HG03025 (cell line): ENCODE measurements around the gene ZNF593OS.

ENCODE experiments used
- ATAC-seq: cut with Tn5 transposase; IDR thresholded peaks from one replicate; pipeline ENCODE4 v1.9.1; 2021; ENCODE audit warnings: mild to moderate bottlenecking, moderate library complexity; ENCODE audit not compliant: unreplicated experiment, low FRiP score

The ZNF593OS gene

GRCh38 chr1:26160527-26161414, 10.9 kb downstream of the ZNF593OS start:
- ATAC-seq, result no peak

DNA sequence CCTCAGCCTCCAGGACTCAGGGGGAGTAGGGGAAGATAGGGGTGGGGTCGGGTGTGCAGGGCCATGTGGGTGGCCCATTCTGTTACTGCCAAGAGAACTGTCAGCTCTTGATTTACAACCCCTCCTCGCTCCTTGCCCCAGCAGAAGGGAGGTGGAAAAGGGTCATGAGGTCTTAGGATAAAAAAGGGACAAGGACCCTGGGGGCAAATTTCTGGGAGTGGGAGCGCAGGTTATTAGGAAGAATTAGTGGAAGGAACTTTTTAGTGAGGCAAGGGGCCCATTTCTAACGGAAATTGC, 11.9 kb downstream of the ZNF593OS start:
- ATAC-seq, result no peak

- no peak for ATAC-seq
These were observed 12.5 kb downstream of the ZNF593OS start, which contains the start of gene FAM110D for GRCh38 chr1:26158908-26159742. FAM110D (plus strand) TSS chr1:26159079; CDS start chr1:26161292, 2,213 bp downstream.

DNA sequence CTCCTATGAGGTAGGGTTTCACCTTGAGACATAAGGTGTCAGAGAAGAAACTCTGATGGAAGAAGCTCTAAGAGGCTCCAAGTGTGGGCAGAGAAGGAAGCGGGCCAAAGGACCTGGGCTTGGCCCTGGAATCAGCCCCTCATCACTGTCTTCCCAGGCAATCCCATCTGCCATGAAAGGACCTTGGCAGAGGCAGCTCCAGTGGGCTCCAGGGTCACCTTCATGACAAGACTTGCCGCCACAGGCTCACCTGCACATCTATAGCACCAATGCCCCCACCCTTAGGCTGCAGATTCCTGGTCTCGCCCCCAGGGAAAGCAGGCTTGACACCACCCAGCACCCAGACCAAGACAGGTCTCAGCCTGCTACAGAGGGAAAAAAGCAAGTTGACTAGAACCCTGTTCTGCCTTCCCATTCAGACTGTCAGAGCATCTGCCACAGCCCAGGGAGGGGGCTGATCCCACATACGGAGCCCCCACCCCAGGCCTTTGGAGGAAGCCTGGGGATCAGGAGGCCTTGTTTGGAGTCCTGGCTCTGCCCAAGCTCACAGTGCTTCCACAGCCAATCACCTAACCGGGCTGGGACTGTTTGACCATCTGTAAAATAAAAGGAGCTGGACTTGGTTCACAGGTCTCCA, 13.2 kb downstream of the ZNF593OS start:
- no peak for ATAC-seq

DNA sequence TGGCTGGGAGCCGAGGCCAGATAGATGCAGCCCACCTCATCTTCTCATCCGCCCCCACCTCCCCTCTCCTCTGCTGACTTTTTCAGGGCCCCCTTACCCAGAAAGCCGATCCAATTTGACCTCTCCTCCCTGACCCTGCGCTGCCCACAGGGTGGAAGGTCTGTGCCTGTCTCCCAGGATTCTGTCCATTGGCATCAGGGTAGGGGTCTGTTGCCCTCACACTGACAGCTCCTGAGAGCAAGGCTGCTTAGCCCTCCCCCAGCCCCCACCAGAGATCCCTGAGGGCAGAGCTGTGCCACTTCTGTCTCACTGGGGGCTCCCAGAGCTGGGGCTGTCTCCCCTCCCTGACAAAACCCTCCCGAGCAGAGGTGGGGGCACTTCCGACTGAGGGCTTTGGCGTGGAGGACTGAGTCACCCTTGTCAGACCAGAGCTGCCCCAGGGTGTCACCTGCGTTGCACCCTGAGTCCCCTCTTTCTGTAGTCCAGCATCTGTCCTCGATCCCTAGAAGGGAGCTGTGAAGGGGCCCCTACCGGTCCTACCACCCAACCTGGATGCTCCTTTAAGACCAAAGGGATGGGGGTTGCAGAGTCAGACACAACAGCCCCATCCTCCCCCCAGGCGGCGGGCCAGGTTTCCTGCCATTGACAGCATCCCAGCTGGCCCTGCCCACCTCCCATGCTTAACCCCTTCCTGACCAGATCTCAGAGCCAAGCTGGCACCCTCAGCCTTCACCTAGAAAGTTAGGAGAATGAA, 15.2 kb downstream of the ZNF593OS start:
- no peak for ATAC-seq

DNA sequence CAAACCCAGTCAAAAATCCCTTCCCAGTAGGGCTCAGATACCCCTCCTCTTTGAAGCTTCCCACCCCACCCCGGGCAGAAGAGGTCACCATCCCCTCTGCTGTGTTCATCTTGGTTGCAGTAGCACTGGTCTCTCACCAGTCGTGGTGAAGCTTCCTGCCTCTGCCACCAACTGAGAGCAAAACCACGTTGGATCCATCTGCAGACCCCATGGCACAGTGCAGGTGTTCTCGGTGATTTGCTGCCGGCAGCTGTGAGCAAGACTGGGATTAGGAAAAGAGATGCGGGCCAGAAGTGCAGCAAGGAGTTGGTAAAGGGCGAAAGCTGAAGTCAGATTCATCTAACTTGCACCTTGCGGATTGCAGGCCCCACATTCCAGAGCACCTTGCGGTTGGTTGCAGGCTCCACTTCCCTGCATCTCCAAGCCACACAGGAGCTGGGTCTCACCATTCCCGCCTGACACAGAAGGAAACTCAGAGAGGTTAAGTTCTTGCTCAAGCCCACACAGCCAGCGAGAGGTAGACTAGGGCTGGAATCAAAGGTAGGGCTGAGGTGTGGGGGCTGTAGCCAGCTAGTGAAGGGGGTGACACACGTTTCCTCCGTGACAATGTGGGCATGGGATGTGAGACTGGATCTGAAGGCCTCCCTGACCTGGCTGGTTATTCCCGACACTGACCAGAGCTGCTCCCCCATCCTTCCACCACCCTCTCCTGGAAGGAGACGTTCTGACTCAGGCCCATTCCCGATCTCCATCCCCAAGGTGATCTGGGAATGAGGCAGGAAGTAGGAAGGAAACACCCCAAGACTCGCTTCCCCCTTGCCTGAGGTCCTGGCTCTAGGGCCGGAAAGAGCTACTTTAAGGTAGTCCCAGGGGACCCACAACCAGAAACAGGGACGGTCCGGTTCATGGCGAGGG, 16.0 kb downstream of the ZNF593OS start:
- ATAC-seq, result no peak

DNA sequence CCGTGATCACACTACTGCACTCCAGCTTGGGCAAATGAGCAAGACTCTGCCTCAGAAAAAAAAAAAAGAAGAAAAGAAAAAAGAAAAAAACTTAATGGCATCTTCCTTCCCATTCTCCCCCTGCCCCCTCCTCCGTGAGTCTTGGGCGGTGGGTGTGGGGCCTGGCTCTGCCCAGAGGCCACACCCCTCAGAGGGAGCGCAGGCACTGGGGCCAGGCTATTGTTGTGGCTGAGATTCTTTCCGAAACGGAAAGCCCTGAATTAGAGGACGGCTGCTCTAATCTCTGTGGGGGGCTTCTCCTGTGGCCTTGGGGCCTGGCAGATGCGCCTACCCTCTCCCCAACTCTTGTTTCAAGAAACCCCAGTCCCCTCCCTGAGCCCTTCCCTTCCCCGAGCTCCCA, 16.9 kb downstream of the ZNF593OS start:
- no peak for ATAC-seq

- ATAC-seq, result no peak
These were observed 17.6 kb downstream of the ZNF593OS start for GRCh38 chr1:26153966-26154532.

DNA sequence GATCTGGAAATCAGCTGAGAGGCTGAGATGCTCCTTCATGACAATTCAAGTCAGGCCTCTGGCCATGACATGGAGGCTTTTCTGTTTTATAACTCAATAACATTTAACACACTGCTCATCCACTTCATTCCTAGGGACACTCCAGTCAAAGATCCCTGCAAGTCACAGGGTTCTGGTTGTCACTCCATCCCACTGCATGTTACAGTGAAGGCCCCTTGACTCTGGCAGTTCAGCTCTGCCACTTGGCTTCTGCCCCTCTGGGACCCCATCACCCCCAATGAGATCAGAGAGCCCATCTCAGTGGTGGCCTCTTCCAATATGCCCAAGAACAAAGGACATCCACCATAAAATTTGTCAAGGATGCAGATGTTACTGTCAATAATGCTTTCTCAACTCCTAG, 22.7 kb downstream of the ZNF593OS start:
- ATAC-seq, result no peak

DNA sequence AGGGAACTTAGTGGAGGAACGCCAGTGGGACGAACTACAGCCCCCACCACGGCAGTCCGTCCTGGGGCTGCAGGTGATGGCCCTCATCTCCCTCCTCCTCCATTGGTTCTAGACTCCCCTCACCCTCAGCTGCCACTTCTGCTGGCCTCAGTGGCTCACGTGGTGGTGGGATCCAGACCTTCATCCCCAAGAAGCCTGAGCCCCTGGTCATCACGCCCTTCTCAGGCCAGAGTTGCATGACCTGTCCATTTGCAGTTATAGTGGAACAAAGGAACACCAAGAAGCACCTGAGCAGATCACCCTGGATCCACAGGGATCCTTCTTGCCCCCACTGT, 25.7 kb downstream of the ZNF593OS start:
- no peak for ATAC-seq

GRCh38 chr1:26145041-26145959, 26.3 kb downstream of the ZNF593OS start:
- ATAC-seq, result no peak

DNA sequence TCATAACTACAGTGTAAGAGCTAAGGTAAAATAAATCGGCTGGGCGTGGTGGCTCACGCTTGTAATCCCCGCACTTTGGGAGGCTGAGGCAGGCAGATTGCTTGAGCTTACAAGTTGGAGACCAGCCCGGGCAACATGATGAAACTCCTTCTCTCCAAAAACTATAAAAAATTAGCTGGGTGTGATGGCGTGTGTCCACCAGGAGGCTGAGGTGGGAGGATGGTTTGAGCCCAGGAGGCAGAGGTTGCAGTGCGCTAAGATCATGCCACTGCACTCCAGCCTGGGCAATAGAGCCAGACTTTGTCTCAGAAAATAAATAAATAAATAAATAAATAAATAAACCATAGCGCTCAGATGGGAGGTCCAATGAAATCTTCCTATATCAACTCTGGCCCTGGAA, 29.5 kb downstream of the ZNF593OS start:
- no peak for ATAC-seq

GRCh38 chr1:26138974-26139558, 32.6 kb downstream of the ZNF593OS start:
- no peak for ATAC-seq

DNA sequence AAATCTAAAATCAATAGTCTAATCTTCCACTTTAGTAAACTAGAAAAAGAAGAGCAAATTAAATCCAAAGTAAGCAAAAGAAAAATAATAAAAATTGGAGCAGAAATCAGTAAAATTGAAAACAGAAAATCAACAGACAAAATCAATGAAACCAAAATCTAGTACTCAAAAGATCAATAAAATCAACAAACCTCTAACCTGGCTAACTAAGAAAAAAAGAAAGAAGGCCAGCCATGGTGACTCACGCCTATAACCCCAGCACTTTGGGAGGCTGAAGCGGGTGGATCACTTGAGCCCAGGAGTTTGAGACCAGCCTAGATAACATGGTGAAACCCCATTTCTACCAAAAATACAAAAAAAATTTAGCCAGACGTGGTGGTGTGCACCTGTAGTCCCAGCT, 37.2 kb downstream of the ZNF593OS start:
- no peak for ATAC-seq

DNA sequence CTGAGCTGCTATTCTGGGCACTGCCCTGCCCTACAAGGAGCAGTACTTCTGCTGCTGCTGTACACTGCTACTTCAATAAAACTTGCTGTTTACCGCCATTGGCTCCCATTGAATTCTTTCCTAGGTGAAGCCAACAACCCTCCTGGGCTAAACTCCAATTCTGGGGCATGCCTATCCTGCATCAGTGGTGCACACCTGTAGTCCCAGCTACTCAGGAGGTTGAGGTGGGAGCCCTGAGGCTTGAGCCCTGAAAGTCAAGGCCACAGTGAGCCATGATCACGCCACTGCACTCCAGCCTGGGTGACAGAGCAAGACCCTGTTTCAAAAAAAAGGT, 38.8 kb downstream of the ZNF593OS start:
- no peak for ATAC-seq

DNA sequence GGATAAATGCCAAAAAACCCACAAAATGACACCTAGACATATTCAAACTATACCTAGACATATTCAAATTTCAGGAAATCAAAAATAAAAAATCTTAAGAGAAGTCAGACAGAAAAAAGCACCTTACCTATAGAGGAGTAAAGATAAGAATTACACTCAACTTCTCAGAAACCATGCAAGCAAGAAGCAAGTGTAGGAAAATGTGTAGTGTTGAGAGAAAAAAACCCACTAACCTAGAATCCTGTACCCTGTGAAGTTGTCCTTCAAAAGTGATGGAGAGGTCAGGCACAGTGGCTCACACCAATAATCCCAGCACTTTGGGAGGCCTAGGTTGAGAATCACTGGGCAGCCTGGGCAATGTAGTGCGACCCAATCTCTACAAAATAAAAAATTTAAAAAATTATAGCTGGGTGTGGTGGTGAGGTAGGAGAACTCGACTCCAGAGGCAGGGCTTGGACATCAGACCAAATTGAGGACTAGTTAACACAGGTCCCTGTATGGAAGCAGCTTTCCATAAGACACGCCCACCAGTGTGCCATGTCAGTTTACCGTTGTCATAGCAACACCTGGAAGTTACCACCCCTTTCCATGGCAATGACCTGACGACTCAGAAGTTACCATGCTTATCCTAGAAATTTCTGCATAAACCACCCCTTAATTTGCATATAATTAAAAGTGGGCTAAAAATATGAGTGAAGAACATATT, 39.4 kb downstream of the ZNF593OS start:
- ATAC-seq, result no peak

DNA sequence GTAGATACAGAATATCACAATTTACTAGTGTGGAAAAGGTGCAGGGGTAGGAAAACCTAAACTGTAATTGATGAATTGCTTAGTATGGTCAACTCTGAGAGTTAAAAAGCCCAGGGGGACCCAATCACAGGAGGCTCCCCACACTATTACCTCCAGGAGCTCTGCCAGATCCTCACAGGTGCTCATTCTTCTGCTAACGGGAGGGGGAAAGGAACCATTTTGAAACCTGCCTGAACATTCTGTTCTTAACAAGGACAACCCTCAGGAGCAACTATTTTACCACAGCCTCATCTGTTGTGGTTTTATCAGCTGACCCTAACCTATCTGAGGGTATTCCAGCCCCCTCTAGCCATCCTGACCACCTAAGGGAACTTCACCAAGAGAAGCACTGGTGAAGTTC, 40.9 kb downstream of the ZNF593OS start:
- ATAC-seq, result no peak
